ENCODE data around the gene PSMA2. TPM values are rescaled to one million over a fixed set of nuclear protein-coding genes. Genes with fewer than 3 reads are reported as not detected.

The PSMA2 gene
- total and polyA plus RNA-seq, 2 donors (not counting 3 experiments of a cell fraction or from before 2014, with no cell fraction given), result 107 to 118 TPM

- no peak overlapping the region for H3K4me3 ChIP-seq (replicated peaks in 1 of 3; ENCODE audit: insufficient read depth in 1 of 3, low read depth in 1 of 3, low read length in 3 of 3)
- H3K4me2 ChIP-seq (ENCODE audit: insufficient read depth, low read length), result no peak overlapping the region
- BruUV-seq (replicated peaks), result no TSS peak
- H3K4me1 ChIP-seq (ENCODE audit: control insufficient read depth, extremely low read depth, insufficient read depth, low read length), result peaks cover 11% of the 10 kb centered on the region
- no peak overlapping the region for H3K9ac ChIP-seq (replicated peaks; ENCODE audit: extremely low read depth, insufficient read depth, low read length)
- H3K36me3 ChIP-seq (ENCODE audit: control insufficient read depth in 2 of 2, extremely low read depth in 1 of 2, insufficient read depth in 2 of 2, low read length in 2 of 2), result peaks cover 5 to 17% of the 10 kb centered on the region in 2 experiments
- no peak overlapping the region for H3K27ac ChIP-seq (ENCODE audit: insufficient read depth, low read depth, low read length)
- H2AFZ ChIP-seq (ENCODE audit: low read depth, low read length), result no peak overlapping the region
- FAIRE-seq, result no peak
- H3K79me2 ChIP-seq (ENCODE audit: control insufficient read depth, insufficient read depth, low read length), result peaks cover 41% of the 10 kb centered on the region
- no peaks in the 10 kb centered on the region for H3K27me3 ChIP-seq (ENCODE audit: control insufficient read depth in 2 of 2, insufficient read depth in 2 of 2, low read length in 2 of 2)
- dilution Hi-C loops (cut with MboI; ENCODE audit: extremely low pct_ligation_motif_present, low sequenced_read_pairs), result no loop called here
- no peaks in the 10 kb centered on the region for H3K9me3 ChIP-seq (replicated peaks; ENCODE audit: control insufficient read depth, insufficient read depth, low read length)
- TF ChIP-seq POLR2AphosphoS5 (IDR thresholded peaks at IDR 0.05; ENCODE audit: insufficient read depth, low read depth, low read length) (no peak), MYC (IDR thresholded peaks at IDR 0.05; ENCODE audit: low read depth, low read length) (no peak), CTCF (IDR thresholded peaks at IDR 0.05; ENCODE audit: extremely low read depth in 1 of 2, insufficient read depth in 1 of 2, low read depth in 1 of 2, low read length in 2 of 2) (no peak), POLR2A (IDR thresholded peaks at IDR 0.05; ENCODE audit: low read depth, low read length) (no peak), FOS (IDR thresholded peaks at IDR 0.05; ENCODE audit: borderline replicate concordance, insufficient read depth, low read length) (no peak), GATA2 (IDR thresholded peaks at IDR 0.05; ENCODE audit: insufficient read depth, insufficient read length, low read depth, low read length) (no peak), MAX (IDR thresholded peaks at IDR 0.05; ENCODE audit: insufficient read depth, insufficient read length) (no peak), EZH2 (IDR thresholded peaks at IDR 0.05; ENCODE audit: borderline replicate concordance, low read depth, low read length, severe bottlenecking) (no peak), JUN (IDR thresholded peaks at IDR 0.05; ENCODE audit: borderline replicate concordance, insufficient read depth, insufficient read length, low read depth) (no peak)
- ChIA-PET POLR2A (no interaction called here), CTCF (interaction anchor here (0.9 to 1.3 kb wide), 3 partner anchors 12 to 785 kb away, joined by 3 to 4 read pairs (median 4); no protein-coding TSS in a partner anchor)
- no peaks in the 10 kb centered on the region for H3K9me1 ChIP-seq (replicated peaks; ENCODE audit: control insufficient read depth, extremely low read depth, insufficient read depth, low read length)
- no peak for DNase-seq (ENCODE audit: low read depth, low spot score)
- intact Hi-C loops (cut with micrococcal nuclease), result loop anchor here (10.0 kb wide), 1 partner anchor 649 kb away; the partner anchor contains the start of gene STK17A
- H4K20me1 ChIP-seq (replicated peaks; ENCODE audit: control insufficient read depth, extremely low read depth, insufficient read depth, low read length), result no peaks in the 10 kb centered on the region
Measured at GRCh38 chr7:42935861-42936260, 3.9 kb upstream of the PSMA2 start.
